ENCODE results near the gene DEDD. TPM values are rescaled to one million over a fixed set of nuclear protein-coding genes. Genes with fewer than 3 reads are reported as not detected.
A peak's percentile ranks its signal among the peaks of the same experiment; 100 is the strongest.

Gene DEDD
- total and polyA plus RNA-seq, 2 of the 13 experiments (the other 11 are each of a cell fraction or from before 2014, with no cell fraction given) = 12.6 to 27.8 TPM

DNA sequence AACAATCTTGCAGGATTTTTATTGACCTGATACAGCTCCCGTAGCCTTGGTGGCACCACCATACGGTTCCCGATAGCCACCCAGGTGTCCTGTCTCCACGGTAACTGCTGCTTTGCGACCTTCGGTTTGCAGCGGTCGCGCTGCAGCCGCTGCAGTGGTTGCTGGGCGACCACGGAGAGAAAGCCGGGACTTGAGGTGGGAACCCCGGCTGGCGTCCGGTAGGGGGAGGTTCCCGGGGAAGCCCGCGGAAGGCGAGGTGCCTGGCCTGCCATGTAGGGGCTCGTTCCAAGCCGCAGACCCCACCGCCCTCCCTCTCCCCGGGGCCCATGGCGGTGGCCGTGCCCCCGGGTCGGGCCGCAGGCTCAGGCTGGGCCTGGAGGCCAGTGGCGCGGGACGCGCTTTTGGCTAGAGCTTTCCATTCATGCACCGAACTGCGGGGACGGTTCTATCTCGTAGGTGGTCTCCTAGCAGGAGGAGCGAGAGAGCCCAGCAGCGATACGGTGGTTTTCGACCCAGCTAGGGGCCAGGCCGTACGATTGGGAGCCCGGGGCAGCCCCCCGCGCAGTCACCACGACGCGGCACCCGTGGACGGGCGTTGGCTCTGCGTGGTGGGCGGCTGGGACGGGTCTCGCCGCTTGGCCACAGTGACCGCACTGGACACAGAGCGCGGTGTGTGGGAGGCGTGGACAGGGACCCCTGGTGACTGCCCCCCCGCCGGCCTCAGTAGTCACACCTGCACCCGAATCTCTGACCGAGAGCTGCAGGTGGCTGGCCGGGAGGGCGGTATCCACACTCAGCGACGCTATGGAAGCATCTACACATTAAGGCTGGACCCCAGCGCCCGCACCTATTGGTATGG lies 34.0 kb downstream of the DEDD start, which contains the start of gene KLHDC9 (continued):
- TF ChIP-seq, protein P1, sequence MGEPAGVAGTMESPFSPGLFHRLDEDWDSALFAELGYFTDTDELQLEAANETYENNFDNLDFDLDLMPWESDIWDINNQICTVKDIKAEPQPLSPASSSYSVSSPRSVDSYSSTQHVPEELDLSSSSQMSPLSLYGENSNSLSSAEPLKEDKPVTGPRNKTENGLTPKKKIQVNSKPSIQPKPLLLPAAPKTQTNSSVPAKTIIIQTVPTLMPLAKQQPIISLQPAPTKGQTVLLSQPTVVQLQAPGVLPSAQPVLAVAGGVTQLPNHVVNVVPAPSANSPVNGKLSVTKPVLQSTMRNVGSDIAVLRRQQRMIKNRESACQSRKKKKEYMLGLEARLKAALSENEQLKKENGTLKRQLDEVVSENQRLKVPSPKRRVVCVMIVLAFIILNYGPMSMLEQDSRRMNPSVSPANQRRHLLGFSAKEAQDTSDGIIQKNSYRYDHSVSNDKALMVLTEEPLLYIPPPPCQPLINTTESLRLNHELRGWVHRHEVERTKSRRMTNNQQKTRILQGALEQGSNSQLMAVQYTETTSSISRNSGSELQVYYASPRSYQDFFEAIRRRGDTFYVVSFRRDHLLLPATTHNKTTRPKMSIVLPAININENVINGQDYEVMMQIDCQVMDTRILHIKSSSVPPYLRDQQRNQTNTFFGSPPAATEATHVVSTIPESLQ (CRISPR knock-in tag; conservative IDR thresholded peaks at IDR 0.05) = no peak
- 0 out of 2 replicates have a peak, but pooled peaks have one; percentile 40 for TF ChIP-seq ZNF451 (CRISPR knock-in tag; IDR thresholded peaks at IDR 0.05)
- TF ChIP-seq KMT2B (CRISPR knock-in tag; IDR thresholded peaks at IDR 0.05) = peak; percentile 68
- TF ChIP-seq, protein P2, sequence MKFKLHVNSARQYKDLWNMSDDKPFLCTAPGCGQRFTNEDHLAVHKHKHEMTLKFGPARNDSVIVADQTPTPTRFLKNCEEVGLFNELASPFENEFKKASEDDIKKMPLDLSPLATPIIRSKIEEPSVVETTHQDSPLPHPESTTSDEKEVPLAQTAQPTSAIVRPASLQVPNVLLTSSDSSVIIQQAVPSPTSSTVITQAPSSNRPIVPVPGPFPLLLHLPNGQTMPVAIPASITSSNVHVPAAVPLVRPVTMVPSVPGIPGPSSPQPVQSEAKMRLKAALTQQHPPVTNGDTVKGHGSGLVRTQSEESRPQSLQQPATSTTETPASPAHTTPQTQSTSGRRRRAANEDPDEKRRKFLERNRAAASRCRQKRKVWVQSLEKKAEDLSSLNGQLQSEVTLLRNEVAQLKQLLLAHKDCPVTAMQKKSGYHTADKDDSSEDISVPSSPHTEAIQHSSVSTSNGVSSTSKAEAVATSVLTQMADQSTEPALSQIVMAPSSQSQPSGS (CRISPR knock-in tag; IDR thresholded peaks at IDR 0.05) = no peak
- TF ChIP-seq SP140L (CRISPR knock-in tag; IDR thresholded peaks at IDR 0.05; ENCODE audit: borderline replicate concordance) = no peak
- TF ChIP-seq ZNF337 (CRISPR knock-in tag; IDR thresholded peaks at IDR 0.05; ENCODE audit: borderline replicate concordance, low read depth) = no peak
- TF ChIP-seq REL (CRISPR knock-in tag; conservative IDR thresholded peaks at IDR 0.05) = no peak
- TF ChIP-seq, protein P3, sequence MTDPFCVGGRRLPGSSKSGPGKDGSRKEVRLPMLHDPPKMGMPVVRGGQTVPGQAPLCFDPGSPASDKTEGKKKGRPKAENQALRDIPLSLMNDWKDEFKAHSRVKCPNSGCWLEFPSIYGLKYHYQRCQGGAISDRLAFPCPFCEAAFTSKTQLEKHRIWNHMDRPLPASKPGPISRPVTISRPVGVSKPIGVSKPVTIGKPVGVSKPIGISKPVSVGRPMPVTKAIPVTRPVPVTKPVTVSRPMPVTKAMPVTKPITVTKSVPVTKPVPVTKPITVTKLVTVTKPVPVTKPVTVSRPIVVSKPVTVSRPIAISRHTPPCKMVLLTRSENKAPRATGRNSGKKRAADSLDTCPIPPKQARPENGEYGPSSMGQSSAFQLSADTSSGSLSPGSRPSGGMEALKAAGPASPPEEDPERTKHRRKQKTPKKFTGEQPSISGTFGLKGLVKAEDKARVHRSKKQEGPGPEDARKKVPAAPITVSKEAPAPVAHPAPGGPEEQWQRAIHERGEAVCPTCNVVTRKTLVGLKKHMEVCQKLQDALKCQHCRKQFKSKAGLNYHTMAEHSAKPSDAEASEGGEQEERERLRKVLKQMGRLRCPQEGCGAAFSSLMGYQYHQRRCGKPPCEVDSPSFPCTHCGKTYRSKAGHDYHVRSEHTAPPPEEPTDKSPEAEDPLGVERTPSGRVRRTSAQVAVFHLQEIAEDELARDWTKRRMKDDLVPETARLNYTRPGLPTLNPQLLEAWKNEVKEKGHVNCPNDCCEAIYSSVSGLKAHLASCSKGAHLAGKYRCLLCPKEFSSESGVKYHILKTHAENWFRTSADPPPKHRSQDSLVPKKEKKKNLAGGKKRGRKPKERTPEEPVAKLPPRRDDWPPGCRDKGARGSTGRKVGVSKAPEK (CRISPR knock-in tag; IDR thresholded peaks at IDR 0.05; ENCODE audit: borderline replicate concordance) = no peak
- no peak for TF ChIP-seq SIX1 (CRISPR knock-in tag; IDR thresholded peaks at IDR 0.05; ENCODE audit: borderline replicate concordance)
- TF ChIP-seq ZNF546 (CRISPR knock-in tag; conservative IDR thresholded peaks at IDR 0.05) = no peak
- TF ChIP-seq ZNF263 (CRISPR knock-in tag; IDR thresholded peaks at IDR 0.05) = no peak
- no peak for TF ChIP-seq ZNF781 (CRISPR knock-in tag; IDR thresholded peaks at IDR 0.05; ENCODE audit: borderline replicate concordance, not compliant biosample characterization)
- TF ChIP-seq ZNF724P (CRISPR knock-in tag; IDR thresholded peaks at IDR 0.05; ENCODE audit: borderline replicate concordance) = no peak
- TF ChIP-seq JUND (CRISPR knock-in tag; IDR thresholded peaks at IDR 0.05) = no peak
- TF ChIP-seq ZBTB8A (CRISPR knock-in tag; IDR thresholded peaks at IDR 0.05; ENCODE audit: borderline replicate concordance, low read depth) = no peak
- no peak for TF ChIP-seq ZNF224 (CRISPR knock-in tag; IDR thresholded peaks at IDR 0.05)
- no peak for TF ChIP-seq CHD2 (IDR thresholded peaks at IDR 0.05; ENCODE audit: low read depth, low read length)
- no peak for TF ChIP-seq ZBTB38 (CRISPR knock-in tag; IDR thresholded peaks at IDR 0.05)
- TF ChIP-seq, protein P4, sequence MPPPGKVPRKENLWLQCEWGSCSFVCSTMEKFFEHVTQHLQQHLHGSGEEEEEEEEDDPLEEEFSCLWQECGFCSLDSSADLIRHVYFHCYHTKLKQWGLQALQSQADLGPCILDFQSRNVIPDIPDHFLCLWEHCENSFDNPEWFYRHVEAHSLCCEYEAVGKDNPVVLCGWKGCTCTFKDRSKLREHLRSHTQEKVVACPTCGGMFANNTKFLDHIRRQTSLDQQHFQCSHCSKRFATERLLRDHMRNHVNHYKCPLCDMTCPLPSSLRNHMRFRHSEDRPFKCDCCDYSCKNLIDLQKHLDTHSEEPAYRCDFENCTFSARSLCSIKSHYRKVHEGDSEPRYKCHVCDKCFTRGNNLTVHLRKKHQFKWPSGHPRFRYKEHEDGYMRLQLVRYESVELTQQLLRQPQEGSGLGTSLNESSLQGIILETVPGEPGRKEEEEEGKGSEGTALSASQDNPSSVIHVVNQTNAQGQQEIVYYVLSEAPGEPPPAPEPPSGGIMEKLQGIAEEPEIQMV (CRISPR knock-in tag; IDR thresholded peaks at IDR 0.05; ENCODE audit: low read depth) = peak; percentile 54; the same call in 1 of the 2 replicates
- 0 out of 2 replicates have a peak, but pooled peaks have one; percentile 40 for TF ChIP-seq ZNF709 (CRISPR knock-in tag; IDR thresholded peaks at IDR 0.05)
- no peak for TF ChIP-seq PHF5A (CRISPR knock-in tag; IDR thresholded peaks at IDR 0.05; ENCODE audit: low read depth, unreplicated experiment)
- no peak for TF ChIP-seq ZNF572 (CRISPR knock-in tag; IDR thresholded peaks at IDR 0.05)

Data from HepG2 (cell line).